HG02623 (cell line): ENCODE results near the gene RFT1.
A peak's percentile ranks its signal among the peaks of the same experiment; 100 is the strongest.
"Not testable (repeated sequence)": the region's sequence is repeated elsewhere in the genome, so short reads cannot be mapped to it uniquely, and the experiment has no call there.

Experiments used
- ATAC-seq: cut with Tn5 transposase; IDR thresholded peaks from one replicate; pipeline ENCODE4 v1.9.1; 2021; ENCODE audit warnings: moderate library complexity; ENCODE audit not compliant: unreplicated experiment

RFT1 gene

DNA sequence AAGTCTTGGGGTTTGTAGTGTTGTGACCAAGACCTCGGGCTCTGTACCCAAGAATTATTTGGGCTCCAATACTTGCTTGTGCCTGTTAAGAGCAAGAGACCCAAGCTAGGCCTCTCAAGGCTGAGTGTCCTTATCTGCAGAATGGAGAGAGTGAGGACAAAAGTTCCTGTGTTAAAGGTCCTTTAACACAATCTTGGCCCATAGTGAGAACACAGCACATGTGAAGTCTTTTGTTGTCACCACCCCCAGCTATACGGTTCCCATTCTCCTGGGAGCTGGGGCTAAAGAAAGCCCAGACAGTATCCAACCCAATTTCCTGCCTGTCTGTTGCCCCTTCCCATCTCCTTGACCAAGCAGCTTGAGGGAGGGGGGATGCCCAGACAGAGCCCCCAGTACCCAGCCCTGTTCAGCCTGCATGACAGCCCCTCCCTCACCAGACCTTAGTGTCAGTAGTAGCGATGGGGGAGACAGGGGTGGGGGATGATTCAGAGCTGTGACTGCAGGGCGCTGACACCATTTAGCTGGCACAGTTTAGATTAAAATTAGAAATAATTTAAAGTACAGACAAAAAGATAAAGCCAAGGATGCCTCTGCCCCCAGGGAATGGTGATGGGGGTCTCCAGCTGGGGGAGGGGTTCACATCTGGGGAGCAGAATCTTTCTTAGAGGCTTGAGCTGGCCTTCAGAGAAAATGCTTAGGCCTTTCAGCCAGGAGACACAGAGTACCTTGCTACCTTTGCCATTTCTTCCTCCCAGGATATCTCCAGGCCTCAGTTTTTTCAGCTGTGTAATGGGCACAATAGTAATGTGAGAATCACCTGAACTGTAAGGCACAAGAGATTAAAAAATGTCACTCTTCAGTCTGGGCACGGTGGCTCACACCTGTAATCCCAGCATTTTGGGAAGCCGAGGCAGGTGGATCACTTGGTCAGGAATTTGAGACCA is 33.5 kb upstream of the RFT1 start:
- ATAC-seq = no peak

DNA sequence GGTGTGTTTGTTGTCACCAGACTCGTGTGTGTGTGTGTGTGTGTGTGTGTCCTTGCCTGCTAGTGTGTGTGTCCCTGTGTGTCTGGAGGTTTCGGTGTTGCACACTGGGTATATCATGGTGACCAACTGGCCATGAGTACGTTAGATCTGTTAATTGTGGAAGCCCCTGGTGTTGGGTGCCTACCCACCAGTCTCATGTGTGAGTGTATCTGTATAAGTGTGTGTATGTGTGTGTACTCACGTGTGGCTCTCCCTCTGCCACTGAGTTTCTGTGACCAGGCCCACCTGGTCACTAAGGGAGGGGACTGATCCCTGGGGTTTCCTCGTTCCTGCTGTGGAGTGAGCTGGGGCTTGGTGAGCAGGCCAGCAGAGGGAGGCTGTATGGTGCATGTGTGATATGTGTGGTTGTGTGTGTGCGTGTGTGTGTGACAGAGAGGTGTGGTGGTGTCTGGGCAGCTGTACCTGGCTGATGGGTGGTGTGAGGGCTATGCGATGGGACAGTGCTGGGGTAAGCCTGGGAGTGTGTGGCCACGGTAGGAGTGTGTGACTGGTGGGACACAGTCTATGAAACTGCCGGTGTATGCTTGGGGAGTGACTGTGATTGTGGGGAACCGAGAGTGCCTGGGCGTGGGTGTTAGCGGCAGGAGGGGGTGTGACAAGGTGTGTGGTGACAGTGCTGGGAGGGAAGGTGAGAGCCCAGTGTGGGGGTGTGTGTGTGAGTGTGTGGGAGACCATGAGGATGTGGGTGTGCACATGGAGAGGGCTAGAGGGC is 32.6 kb upstream of the RFT1 start:
- ATAC-seq = peak; percentile 19

DNA sequence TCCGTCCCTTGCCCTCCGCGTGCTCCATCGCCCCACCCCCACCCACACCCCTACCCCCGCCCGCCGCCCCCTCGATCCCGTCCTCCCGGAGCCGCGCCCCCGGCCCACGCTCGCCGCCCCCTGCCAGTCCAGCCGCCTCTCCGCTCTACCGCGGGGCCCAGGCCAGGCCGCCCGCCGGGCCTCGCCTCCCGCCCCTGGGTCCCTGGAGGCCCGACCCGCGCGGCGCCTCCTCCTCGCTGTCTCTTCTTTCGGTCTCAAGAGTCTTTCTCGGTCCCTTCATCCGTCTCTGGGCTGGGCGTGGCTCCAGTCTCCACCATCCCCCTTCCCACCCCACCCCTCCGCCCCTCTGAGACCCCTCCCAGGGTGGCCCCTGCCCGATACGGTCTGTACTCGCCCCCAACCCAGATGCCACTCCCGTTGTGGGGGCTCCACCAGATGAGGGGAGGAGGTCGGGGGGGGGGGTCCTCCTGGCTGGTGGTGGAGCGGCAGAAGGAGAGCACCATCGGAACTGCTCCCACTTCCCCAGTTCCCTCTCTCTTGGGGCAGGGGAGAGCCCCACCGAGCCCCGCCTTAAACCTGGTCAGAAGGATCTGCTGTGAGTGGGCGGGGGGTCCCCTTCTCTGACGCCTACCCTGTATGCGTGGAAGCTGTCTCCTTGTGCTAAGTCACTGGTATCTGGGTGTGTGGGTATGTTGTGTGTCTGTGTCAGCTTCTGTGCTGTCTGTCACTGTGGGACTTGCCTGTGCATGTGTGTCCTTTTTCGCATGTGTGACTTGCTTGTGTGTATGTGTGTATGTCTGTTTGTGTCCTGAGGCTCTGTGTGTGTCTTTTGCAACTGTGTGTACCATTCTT is 31.8 kb upstream of the RFT1 start:
- no peak for ATAC-seq

DNA sequence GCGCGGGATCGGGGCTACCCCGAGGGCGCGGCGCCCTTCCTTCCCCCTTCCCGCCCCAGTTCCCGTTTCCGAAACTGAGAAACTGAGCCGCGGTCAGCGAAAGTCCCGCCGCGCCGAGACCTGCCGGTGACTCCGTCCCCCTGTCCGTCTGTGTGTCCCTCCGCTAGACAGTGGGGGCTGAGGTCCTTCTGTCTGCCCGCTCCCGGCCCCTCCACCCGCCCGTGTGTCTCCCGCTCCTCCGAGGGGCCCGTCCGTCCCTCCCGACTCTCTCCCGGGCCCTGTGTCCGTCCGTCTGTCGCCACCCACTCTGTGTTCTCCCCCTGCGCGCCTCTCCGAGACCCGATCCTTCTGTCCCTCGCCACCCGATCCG is 31.2 kb upstream of the RFT1 start:
- no peak for ATAC-seq

DNA sequence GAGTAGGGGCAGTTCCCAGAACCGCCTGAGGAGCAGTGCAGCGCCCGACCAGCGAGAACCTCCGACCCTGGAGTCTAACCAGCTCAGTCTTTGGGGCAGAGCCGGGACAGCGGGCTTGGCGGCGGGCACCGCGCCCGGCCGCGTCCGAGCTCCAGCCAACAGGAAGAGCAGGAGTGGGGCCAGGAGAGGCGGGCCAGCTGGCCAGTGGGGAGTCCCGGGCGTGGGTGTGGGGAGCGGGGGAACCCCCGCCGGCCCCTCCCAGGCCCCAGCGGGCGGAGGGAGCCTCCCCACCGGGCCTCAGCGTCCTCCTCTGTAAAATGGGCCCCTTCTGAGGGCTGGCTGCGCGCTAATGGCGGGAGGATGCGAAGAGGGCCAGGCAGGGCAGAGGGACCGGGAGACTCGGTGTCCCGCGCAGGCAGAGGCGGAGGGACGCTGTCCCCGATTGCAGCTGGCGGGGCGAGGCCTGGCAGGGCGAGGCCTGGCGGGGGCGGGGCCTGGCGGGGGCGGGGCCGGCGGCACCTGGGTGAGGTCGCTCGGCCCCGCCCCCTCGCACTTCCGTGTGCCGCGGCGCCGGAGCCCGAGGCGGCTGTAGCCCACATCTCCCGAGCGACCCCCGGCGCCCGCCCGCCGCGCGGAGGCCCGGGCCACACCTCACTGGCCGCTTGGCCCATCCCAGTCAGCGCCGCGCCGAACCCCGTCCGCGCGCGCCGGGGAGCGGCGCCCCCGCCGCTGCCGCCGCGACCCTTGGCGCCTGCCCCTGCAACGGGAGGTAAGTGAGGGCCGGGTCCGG is 30.6 kb upstream of the RFT1 start, which contains the start of gene PRKCD:
TSS of gene PRKCD (plus strand) at position 550 of the 790 bp plus-strand sequence. CDS start 17,214 bp downstream, outside the sequence.
- ATAC-seq = peak; percentile 41

DNA sequence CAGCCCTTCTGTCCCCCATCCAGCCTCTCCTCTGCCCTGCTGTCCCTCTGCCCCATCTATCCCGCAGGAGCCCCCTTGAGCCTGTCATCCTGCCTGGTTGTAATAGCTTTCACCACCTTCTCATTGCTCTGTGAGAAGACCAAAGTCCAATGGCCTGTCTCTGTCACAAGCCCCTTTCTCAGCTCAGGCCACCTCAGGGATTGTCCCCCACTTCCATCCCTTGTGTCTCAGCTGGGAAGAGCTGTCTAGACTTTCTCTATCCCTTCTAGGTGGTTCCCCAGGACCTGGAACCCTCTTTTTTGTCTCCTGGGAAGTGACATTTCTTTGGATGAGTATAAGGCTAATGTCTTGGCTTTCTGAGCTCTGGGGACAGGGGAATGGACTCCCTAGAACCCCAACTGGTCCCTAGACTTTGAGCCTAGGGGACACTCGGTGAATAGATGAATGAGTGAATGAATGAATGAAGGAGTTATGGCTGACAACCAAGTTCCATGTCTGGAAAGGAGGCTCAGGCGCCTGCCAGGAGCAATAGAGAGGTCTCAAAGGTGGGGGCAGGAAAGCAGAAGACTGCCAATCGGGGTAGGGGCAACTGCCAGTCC is 29.9 kb upstream of the RFT1 start:
- ATAC-seq = no peak

DNA sequence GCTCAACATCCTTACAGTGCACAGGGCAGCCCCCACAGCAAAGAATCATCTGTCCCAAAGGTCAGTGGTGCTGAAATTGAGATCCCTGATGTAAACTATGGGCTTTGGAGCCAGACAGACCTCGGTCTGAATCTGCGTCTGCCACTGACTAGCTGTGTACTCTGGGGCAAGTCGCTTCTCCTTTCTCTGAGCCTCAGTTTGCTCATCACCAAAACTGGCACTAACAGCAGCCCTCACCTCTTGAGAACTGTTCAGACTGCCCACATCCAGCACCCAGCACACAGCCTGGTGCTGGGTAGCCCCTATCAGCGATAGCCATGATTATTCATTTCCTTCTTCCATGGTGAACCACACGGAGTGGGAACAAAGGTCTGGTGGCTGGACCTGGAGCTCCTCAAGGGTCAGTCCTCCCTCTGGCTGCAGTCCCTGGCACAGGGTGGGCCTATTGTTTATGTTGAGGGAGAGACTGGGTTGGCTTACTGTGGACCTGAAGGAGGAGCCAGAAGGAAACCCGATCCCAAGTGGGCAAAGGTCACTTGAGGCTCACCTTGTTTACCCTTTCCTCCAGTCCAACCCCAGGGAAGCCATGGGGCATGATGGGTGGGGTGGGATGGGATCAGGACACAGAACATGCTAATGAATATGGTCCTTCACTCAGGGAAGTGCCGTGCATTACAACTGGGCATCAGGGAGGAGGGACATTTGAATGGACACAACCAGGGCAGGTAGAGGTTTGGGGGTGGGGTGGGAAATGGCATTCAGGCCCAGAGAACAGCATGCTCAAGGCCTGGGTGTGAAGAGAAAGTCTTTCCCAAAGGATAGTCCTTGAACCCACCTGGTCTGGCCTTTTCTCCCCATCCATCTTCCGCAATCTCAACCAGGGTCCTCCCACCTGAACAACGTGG is 29.2 kb upstream of the RFT1 start:
- no peak for ATAC-seq

DNA sequence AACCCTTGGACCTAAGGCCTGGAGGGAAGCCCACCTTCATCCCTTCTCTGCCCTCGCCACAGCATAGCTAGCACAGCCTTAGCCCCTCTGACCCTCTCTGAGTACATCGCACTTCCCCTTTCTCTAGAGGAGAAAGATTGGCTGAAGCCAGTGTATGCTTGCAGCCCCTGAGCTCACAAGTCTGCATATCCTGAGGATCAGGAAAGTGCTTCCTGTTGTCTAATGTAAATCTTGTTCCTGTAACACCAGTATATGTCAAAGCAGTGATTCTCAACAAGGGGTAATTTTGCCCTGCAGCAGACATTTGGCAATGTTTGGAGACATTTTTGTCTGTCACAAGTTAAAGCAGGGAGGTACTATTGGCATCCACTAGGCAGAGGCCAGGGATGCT is 28.5 kb upstream of the RFT1 start:
- ATAC-seq = no peak

DNA sequence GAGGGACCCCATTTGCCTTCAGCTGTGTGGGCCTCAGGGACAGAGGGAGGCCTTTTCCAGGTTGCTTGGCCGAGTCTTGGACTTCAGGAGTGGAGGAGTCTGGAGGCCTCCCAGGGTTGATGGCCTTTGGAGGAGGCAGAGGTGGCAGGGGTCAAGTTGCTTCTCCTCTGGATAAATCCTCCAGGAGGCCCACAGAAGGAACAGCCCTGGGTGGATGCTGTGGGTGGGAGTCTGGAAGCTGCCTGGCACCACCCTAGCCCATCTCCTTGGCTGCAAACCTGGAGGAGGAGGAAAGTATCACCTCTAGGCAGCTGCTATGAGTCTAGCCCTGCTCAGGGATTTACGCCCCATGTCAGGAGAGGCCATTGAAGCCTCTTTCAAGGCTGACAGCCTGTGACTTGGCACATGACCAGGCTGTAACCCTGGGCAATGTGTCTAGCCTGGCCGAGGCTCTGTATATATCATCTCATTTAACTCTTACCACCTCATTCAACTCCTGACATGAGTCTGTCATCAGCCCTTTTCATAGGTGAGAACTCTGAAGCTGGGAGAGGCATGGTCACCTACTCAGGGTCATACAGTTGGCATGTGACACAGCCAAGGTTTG is 27.8 kb upstream of the RFT1 start:
- ATAC-seq = no peak

DNA sequence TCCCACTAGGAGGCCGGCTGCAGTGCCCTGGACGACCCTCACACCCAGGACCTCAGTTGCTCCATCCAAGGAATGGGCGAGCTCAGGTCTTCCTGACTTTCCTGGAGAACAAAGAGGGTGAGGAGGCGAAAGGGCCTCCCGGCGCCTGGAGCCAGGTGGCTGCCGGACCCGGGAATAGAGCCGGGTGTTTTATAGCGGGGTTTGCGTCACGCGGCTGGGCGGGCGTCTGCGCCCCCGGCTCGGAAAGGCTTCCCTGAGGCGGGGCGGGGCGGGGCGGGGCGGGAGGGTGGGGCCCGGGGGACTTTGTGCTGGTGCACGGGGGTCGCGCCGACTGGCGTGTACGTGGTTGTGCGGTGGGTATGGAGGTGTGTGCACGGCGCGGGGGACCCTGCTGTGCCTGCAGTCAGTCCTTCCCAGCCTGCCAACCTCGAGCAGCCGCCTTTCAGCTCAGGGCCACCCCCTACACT is 26.2 kb upstream of the RFT1 start:
- no peak for ATAC-seq

DNA sequence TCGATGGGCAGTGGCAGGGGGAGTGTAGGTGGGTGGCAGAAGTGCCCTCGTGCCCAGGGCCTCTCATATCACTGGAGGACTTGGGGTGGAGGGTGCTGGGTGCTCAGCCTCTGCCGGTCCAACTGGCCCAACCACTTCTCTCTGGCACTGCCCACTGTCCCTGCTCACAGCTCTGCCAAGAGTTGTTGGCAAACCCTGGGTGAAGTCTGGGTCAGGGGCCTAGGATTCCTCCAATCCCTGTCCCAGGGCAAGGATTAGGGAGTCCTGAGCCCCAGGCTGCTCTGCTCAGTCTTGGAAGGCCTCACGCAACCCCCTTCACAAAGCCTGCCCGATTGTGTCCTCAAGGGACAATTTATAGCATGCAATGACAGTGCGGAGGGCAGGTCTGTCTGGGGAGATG is 25.5 kb upstream of the RFT1 start:
- no peak for ATAC-seq

DNA sequence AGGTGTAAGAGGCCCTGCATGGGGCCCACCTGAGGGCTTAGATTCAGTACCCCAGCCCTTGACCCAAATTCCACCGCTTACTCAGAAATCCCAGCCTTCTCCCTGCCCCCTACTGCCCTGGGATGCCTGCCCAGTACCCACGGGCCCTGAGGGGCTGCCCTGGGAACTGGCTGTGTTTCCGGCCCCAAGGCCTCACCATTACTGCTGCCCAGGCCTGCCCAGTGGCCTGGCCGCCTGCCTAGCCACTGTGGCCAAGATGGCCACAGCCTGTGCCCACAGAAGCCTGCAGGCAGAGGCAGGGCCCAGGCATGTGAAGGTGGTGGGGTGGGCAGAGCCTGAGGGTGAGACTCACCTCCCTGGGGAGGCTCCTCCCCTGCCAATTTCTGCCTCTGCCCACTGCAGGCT is 24.6 kb upstream of the RFT1 start:
- no peak for ATAC-seq

DNA sequence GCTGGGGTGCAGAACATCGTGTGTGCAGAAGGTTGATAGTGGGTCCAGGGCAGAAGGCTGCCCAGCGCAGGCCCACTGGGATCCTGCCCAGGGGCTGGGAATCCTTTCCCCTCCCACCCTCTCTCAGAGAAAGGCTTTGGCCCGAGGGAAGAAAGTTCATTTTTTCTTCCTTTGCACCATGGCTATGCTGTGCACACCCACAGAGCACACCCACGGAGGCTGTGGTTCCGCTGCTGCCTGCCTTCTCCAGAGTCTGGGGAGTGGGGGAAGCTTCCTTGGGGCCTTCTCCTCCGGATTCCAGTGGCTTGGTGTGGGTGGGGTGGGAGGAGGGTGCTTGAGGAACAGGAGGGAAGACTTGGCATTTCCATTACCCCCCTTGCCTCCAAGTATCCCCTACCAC is 23.7 kb upstream of the RFT1 start:
- ATAC-seq = no peak

DNA sequence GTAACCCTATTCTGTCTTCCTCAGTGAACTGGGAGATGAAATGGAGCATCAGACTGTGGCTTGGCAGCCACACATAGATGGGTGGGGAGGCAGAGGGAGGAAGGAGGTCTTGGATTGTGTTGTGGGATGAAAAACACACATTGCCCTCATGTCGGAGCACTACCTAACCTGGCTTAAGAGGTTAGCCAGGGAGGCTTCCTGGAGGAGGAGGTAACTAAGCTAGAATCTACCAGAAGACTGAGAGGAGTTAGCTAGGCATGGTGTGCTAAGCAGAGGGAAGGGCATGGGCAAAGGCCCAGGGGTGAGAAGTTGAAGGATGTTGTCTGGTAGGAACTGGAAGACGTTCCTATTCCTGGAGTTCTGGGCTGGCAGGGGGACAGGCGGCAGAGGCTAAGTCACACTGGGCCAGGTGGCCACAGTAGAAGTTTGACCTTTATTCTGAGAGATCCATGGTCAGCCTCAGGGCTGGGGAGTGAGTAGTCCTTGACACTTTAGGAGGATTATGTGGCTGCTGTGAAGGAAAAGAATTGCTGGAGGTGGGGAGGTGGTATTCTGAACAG is 23.1 kb upstream of the RFT1 start:
- no peak for ATAC-seq

DNA sequence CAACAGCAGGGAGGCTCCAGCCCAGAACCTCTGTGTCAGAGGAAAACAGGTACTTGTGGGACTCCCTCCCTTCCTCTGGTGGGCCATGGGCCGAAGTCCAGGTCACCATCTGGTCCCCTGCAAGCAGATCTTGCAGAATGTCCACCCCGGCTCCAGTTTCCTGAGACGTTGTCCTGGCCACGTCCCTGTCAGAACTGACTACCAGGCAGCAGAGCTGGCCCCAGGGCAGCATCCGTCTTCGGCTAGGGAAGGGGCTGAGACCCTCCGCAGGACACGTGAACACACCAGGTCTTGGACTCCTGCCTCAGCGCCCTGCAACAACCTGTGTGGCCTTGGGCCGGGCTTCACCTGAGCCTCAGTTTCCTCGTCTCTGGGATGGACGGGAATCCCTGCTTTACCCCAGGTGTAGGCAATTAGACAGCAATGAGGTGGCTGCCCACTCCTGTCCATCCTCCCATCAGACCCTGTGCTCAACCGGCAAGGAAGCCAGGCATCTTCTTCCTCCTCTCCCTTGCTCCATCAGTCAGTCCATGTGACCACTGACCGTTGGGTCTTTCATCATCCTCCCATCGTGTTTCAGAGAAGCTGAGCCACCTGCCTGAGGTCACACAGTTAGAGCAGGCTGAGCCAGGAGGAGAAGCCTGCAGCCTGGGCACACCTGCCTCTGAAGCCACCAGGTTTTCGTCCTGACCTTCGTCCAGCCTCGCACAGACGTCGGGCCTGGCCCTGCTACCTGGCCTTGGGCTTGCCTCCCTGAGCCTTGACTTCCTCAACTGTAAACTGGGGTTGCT is 21.8 kb upstream of the RFT1 start:
- no peak for ATAC-seq

DNA sequence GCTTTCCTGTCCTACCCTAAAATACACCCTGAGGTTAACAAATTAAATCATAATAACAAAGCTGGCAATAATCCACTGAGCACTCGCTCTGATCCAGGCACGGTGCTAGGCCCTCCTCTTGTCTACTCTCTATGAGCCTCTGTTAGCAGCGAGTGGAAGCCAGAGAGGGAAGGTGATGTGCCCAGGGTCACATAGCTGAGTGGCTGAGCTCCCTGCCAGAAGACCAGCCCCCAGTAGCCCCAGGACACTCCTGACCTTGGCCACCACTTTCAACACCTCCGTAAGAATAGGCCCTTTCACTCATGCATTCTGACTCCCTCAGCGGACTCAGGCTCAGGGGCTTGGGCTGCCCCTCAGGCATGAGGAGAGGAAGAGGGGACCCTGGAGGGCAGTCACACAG is 21.2 kb upstream of the RFT1 start:
- ATAC-seq = no peak

DNA sequence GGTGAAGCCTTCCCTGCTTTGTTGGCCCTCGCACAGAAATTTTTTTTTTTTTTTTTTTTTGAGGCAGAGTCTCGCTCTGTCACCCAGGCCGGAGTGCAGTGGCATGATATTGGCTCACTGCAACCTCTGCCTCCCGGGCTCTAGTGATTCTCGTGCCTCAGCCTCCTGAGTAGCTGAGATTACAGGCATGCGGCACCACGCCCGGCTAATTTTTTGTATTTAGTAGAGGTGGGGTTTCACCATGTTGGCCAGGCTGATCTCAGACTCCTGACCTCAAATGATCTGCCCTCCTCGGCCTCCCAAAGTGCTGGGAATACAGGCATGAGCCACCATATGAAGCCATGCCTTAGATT is 20.8 kb upstream of the RFT1 start:
- ATAC-seq = not testable (repeated sequence)
